HEK293 (cell line): Measurements from ENCODE around the gene PIK3AP1.

ENCODE experiments used
- GFI1B ChIP-seq: fragments of 450-650 bp; formaldehyde crosslinking; IDR thresholded peaks from 2 replicates; pipeline ENCODE4 v1.5.1; 2016; ENCODE audit warnings: missing biosample characterization, missing genetic modification characterization
- MZF1 ChIP-seq: fragments of 450-650 bp; formaldehyde crosslinking; IDR thresholded peaks from 2 replicates; pipeline ENCODE4 v1.5.1; 2017; ENCODE audit warnings: missing biosample characterization, missing genetic modification characterization, borderline replicate concordance
- SCRT2 ChIP-seq: fragments of 450-650 bp; formaldehyde crosslinking; IDR thresholded peaks from 2 replicates; pipeline ENCODE4 v1.5.1; 2016; ENCODE audit warnings: missing biosample characterization, missing genetic modification characterization
- SP3 ChIP-seq: fragments of 450-650 bp; formaldehyde crosslinking; IDR thresholded peaks from 2 replicates; pipeline ENCODE4 v1.5.1; 2016; ENCODE audit warnings: missing biosample characterization, missing genetic modification characterization
- SP7 ChIP-seq: fragments of 450-650 bp; formaldehyde crosslinking; IDR thresholded peaks from 2 replicates; pipeline ENCODE4 v1.5.1; 2016; ENCODE audit warnings: missing biosample characterization, missing genetic modification characterization
- WT1 ChIP-seq: fragments of 450-650 bp; formaldehyde crosslinking; IDR thresholded peaks from 2 replicates; pipeline ENCODE4 v1.5.1; 2016; ENCODE audit warnings: missing biosample characterization, missing genetic modification characterization
- ZBTB17 ChIP-seq: fragments of 450-650 bp; formaldehyde crosslinking; IDR thresholded peaks from 2 replicates; pipeline ENCODE4 v1.5.1; 2016; ENCODE audit warnings: missing biosample characterization, missing genetic modification characterization
- ZBTB21 ChIP-seq: fragments of 450-650 bp; formaldehyde crosslinking; IDR thresholded peaks from 2 replicates; pipeline ENCODE4 v1.5.1; 2017; ENCODE audit warnings: missing biosample characterization, missing genetic modification characterization
- ZBTB48 ChIP-seq: fragments of 450-650 bp; formaldehyde crosslinking; IDR thresholded peaks from 2 replicates; pipeline ENCODE4 v1.5.1; 2016; ENCODE audit warnings: missing biosample characterization, missing genetic modification characterization
- ZEB2 ChIP-seq: fragments of 450-650 bp; formaldehyde crosslinking; IDR thresholded peaks from 2 replicates; pipeline ENCODE4 v1.5.1; 2016; ENCODE audit warnings: missing biosample characterization, missing genetic modification characterization
- ZIC2 ChIP-seq: fragments of 450-650 bp; formaldehyde crosslinking; IDR thresholded peaks from 2 replicates; pipeline ENCODE4 v1.5.1; 2016; ENCODE audit warnings: missing biosample characterization, missing genetic modification characterization
- ZNF184 ChIP-seq: fragments of 450-650 bp; IDR thresholded peaks from 2 replicates; pipeline ENCODE4 v1.5.1; 2018; ENCODE audit warnings: missing biosample characterization, mild to moderate bottlenecking, missing genetic modification characterization
- ZNF202 ChIP-seq: fragments of 450-650 bp; formaldehyde crosslinking; IDR thresholded peaks from 2 replicates; pipeline ENCODE4 v1.5.1; 2016; ENCODE audit warnings: missing biosample characterization, missing genetic modification characterization, borderline replicate concordance
- ZNF239 ChIP-seq: fragments of 450-650 bp; formaldehyde crosslinking; IDR thresholded peaks from 2 replicates; pipeline ENCODE4 v1.5.1; 2016; ENCODE audit warnings: missing biosample characterization, missing genetic modification characterization
- ZNF335 ChIP-seq: fragments of 450-650 bp; formaldehyde crosslinking; conservative IDR thresholded peaks from 2 replicates; pipeline ENCODE4 v1.5.1; 2016; ENCODE audit warnings: missing biosample characterization, missing genetic modification characterization
- ZNF48 ChIP-seq: fragments of 450-650 bp; formaldehyde crosslinking; IDR thresholded peaks from 2 replicates; pipeline ENCODE4 v1.5.1; 2016; ENCODE audit warnings: missing biosample characterization, missing genetic modification characterization
- ZNF529 ChIP-seq: fragments of 450-650 bp; formaldehyde crosslinking; IDR thresholded peaks from 2 replicates; pipeline ENCODE4 v1.5.1; 2017; ENCODE audit warnings: missing genetic modification characterization, missing biosample characterization; ENCODE audit not compliant: insufficient replicate concordance
- ZNF530 ChIP-seq: fragments of 450-650 bp; formaldehyde crosslinking; IDR thresholded peaks from 2 replicates; pipeline ENCODE4 v1.5.1; 2016; ENCODE audit warnings: low read depth, missing biosample characterization, missing genetic modification characterization
- ZNF560 ChIP-seq: fragments of 450-650 bp; formaldehyde crosslinking; IDR thresholded peaks from 2 replicates; pipeline ENCODE4 v1.5.1; 2017; ENCODE audit warnings: missing biosample characterization, missing genetic modification characterization, borderline replicate concordance
- ZNF596 ChIP-seq: fragments of 450-650 bp; IDR thresholded peaks from 2 replicates; pipeline ENCODE4 v1.5.0; 2018; ENCODE audit warnings: missing biosample characterization, mild to moderate bottlenecking, missing genetic modification characterization, moderate library complexity
- ZNF624 ChIP-seq: fragments of 450-650 bp; formaldehyde crosslinking; IDR thresholded peaks from 2 replicates; pipeline ENCODE4 v1.5.1; 2017; ENCODE audit warnings: missing biosample characterization, missing genetic modification characterization
- ZNF626 ChIP-seq: fragments of 450-650 bp; sonication (Bioruptor Pico); formaldehyde crosslinking; IDR thresholded peaks from 2 replicates; pipeline ENCODE4 v1.5.1; 2018; ENCODE audit warnings: missing biosample characterization, missing genetic modification characterization, inconsistent platforms
- ZNF629 ChIP-seq: fragments of 450-650 bp; formaldehyde crosslinking; IDR thresholded peaks from 2 replicates; pipeline ENCODE4 v1.5.1; 2017; ENCODE audit warnings: missing biosample characterization, missing genetic modification characterization
- ZNF660 ChIP-seq: fragments of 450-650 bp; IDR thresholded peaks from 2 replicates; pipeline ENCODE4 v1.5.1; 2018; ENCODE audit warnings: missing biosample characterization, mild to moderate bottlenecking, missing genetic modification characterization
- ZNF843 ChIP-seq: fragments of 450-650 bp; formaldehyde crosslinking; IDR thresholded peaks from 2 replicates; pipeline ENCODE4 v1.5.1; 2016; ENCODE audit warnings: missing biosample characterization, missing genetic modification characterization
- ZSCAN30 ChIP-seq: fragments of 450-650 bp; IDR thresholded peaks from 2 replicates; pipeline ENCODE4 v1.5.1; 2018; ENCODE audit warnings: missing biosample characterization, mild to moderate bottlenecking, missing genetic modification characterization, moderate library complexity
- ZXDB ChIP-seq: fragments of 450-650 bp; formaldehyde crosslinking; IDR thresholded peaks from 2 replicates; pipeline ENCODE4 v1.5.1; 2016; ENCODE audit warnings: missing biosample characterization, missing genetic modification characterization
- TF ChIP-seq, protein P1 (sequence below): fragments of 450-650 bp; formaldehyde crosslinking; IDR thresholded peaks from 2 replicates; pipeline ENCODE4 v1.5.1; 2016; ENCODE audit warnings: missing biosample characterization, missing genetic modification characterization
- TF ChIP-seq, protein P2 (sequence below): fragments of 450-650 bp; formaldehyde crosslinking; IDR thresholded peaks from 2 replicates; pipeline ENCODE4 v1.5.1; 2016; ENCODE audit warnings: missing biosample characterization, missing genetic modification characterization
- TF ChIP-seq, protein P3 (sequence below): fragments of 450-650 bp; formaldehyde crosslinking; IDR thresholded peaks from 2 replicates; pipeline ENCODE4 v1.5.1; 2016; ENCODE audit warnings: missing biosample characterization, missing genetic modification characterization
- TF ChIP-seq, protein P4 (sequence below): fragments of 450-650 bp; formaldehyde crosslinking; IDR thresholded peaks from 2 replicates; pipeline ENCODE4 v1.5.1; 2017; ENCODE audit warnings: missing biosample characterization, mild to moderate bottlenecking, missing genetic modification characterization, moderate library complexity

Gene PIK3AP1

DNA sequence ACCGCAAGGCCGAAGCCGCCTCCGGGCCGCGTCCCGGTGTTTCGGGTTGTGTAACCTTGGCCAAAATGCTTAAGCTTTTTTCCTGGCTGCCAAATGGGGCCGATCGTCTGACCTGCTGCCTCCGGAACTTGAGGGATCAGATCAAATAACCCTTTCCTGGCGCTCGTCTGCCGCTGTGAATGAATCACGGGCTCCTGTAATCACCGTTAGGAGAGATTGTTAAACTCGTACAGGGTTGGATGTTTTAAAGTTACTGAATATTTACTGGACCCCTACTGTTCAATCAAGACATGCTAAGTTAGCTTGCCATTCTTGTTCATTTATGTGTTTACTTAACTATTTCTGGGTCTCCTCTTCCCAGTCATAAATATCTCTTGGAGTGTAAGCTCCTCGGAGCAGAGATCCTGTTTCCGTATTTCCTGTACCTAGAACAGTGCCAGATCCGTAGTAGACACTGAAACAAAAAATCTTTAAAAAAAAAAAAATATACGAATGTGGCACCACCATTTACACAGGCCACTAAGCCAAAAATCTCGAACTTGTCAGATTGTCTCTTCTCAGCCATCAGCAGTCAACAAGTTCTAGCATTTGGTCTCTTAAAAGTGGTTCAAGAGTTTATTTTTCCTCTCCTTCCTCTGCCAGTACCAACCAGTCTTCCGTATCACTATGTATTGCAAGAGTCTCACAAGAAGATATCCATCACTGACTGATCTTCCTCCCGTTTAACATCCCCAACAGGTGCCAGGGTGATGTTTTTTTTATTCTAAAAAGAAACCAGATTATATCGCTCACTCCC is 132.9 kb downstream of the PIK3AP1 start (continued):
- TF ChIP-seq, protein P1, sequence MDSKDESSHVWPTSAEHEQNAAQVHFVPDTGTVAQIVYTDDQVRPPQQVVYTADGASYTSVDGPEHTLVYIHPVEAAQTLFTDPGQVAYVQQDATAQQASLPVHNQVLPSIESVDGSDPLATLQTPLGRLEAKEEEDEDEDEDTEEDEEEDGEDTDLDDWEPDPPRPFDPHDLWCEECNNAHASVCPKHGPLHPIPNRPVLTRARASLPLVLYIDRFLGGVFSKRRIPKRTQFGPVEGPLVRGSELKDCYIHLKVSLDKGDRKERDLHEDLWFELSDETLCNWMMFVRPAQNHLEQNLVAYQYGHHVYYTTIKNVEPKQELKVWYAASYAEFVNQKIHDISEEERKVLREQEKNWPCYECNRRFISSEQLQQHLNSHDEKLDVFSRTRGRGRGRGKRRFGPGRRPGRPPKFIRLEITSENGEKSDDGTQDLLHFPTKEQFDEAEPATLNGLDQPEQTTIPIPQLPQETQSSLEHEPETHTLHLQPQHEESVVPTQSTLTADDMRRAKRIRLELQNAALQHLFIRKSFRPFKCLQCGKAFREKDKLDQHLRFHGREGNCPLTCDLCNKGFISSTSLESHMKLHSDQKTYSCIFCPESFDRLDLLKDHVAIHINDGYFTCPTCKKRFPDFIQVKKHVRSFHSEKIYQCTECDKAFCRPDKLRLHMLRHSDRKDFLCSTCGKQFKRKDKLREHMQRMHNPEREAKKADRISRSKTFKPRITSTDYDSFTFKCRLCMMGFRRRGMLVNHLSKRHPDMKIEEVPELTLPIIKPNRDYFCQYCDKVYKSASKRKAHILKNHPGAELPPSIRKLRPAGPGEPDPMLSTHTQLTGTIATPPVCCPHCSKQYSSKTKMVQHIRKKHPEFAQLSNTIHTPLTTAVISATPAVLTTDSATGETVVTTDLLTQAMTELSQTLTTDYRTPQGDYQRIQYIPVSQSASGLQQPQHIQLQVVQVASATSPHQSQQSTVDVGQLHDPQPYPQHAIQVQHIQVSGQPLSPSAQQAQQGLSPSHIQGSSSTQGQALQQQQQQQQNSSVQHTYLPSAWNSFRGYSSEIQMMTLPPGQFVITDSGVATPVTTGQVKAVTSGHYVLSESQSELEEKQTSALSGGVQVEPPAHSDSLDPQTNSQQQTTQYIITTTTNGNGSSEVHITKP, result no peak
- peak; percentile 66; the same call in 1 of the 2 replicates for TF ChIP-seq WT1 (tag by site-specific recombination)
- TF ChIP-seq SCRT2, result peak; percentile 93
- TF ChIP-seq ZNF239 (tag by site-specific recombination), result no peak
- TF ChIP-seq ZEB2 (tag by site-specific recombination), result peak; percentile 61
- 0 out of 2 replicates have a peak, but pooled peaks have one; percentile 12 for TF ChIP-seq ZNF843 (tag by site-specific recombination)
- TF ChIP-seq ZXDB, result peak; percentile 51; the same call in 1 of the 2 replicates
- peak; percentile 73 for TF ChIP-seq SP7 (tag by site-specific recombination)
- peak; percentile 76 for TF ChIP-seq GFI1B (tag by site-specific recombination)
- TF ChIP-seq ZNF530 (tag by site-specific recombination), result no peak
- TF ChIP-seq, protein P2, sequence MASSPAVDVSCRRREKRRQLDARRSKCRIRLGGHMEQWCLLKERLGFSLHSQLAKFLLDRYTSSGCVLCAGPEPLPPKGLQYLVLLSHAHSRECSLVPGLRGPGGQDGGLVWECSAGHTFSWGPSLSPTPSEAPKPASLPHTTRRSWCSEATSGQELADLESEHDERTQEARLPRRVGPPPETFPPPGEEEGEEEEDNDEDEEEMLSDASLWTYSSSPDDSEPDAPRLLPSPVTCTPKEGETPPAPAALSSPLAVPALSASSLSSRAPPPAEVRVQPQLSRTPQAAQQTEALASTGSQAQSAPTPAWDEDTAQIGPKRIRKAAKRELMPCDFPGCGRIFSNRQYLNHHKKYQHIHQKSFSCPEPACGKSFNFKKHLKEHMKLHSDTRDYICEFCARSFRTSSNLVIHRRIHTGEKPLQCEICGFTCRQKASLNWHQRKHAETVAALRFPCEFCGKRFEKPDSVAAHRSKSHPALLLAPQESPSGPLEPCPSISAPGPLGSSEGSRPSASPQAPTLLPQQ, result 0 out of 2 replicates have a peak, but pooled peaks have one; percentile 43
- TF ChIP-seq ZNF48 (tag by site-specific recombination), result no peak
- TF ChIP-seq ZNF184, result 0 out of 2 replicates have a peak, but pooled peaks have one; percentile 37
- TF ChIP-seq ZNF202 (tag by site-specific recombination), result no peak
- peak; percentile 89 for TF ChIP-seq ZBTB48 (tag by site-specific recombination)
- TF ChIP-seq ZNF626, result 0 out of 2 replicates have a peak, but pooled peaks have one; percentile 41
- TF ChIP-seq ZBTB21 (tag by site-specific recombination), result no peak
- no peak for TF ChIP-seq ZNF560
- peak; percentile 38 for TF ChIP-seq ZBTB17 (tag by site-specific recombination)
- 0 out of 2 replicates have a peak, but pooled peaks have one; percentile 26 for TF ChIP-seq SP3 (tag by site-specific recombination)
- peak; percentile 43; the same call in 1 of the 2 replicates for TF ChIP-seq ZNF629
- TF ChIP-seq ZNF596 (tag by site-specific recombination), result 0 out of 2 replicates have a peak, but pooled peaks have one; percentile 21
- no peak for TF ChIP-seq ZNF624
- TF ChIP-seq ZNF660 (tag by site-specific recombination), result peak; percentile 84
- TF ChIP-seq ZIC2 (tag by site-specific recombination), result peak; percentile 12; the same call in 1 of the 2 replicates
- TF ChIP-seq ZSCAN30 (tag by site-specific recombination), result 0 out of 2 replicates have a peak, but pooled peaks have one; percentile 39
- TF ChIP-seq, protein P3, sequence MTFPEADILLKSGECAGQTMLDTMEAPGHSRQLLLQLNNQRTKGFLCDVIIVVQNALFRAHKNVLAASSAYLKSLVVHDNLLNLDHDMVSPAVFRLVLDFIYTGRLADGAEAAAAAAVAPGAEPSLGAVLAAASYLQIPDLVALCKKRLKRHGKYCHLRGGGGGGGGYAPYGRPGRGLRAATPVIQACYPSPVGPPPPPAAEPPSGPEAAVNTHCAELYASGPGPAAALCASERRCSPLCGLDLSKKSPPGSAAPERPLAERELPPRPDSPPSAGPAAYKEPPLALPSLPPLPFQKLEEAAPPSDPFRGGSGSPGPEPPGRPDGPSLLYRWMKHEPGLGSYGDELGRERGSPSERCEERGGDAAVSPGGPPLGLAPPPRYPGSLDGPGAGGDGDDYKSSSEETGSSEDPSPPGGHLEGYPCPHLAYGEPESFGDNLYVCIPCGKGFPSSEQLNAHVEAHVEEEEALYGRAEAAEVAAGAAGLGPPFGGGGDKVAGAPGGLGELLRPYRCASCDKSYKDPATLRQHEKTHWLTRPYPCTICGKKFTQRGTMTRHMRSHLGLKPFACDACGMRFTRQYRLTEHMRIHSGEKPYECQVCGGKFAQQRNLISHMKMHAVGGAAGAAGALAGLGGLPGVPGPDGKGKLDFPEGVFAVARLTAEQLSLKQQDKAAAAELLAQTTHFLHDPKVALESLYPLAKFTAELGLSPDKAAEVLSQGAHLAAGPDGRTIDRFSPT, result no peak
- no peak for TF ChIP-seq ZNF529 (tag by site-specific recombination)
- TF ChIP-seq MZF1 (tag by site-specific recombination), result peak; percentile 51; the same call in 1 of the 2 replicates
- TF ChIP-seq ZNF335, result peak; percentile 68
- TF ChIP-seq, protein P4, sequence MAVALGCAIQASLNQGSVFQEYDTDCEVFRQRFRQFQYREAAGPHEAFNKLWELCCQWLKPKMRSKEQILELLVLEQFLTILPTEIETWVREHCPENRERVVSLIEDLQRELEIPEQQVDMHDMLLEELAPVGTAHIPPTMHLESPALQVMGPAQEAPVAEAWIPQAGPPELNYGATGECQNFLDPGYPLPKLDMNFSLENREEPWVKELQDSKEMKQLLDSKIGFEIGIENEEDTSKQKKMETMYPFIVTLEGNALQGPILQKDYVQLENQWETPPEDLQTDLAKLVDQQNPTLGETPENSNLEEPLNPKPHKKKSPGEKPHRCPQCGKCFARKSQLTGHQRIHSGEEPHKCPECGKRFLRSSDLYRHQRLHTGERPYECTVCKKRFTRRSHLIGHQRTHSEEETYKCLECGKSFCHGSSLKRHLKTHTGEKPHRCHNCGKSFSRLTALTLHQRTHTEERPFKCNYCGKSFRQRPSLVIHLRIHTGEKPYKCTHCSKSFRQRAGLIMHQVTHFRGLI (tag by site-specific recombination), result 0 out of 2 replicates have a peak, but pooled peaks have one; percentile 12
